HT1080 (cell line): Measurements from ENCODE around the gene ESYT2. TPM values are rescaled to one million over a fixed set of nuclear protein-coding genes. Genes with fewer than 3 reads are reported as not detected.
"Not testable (repeated sequence)": the region's sequence is repeated elsewhere in the genome, so short reads cannot be mapped to it uniquely, and the experiment has no call there.

Source experiments
- DNase-seq: peaks from one replicate; pipeline ENCODE4 v3.0.0-alpha.2; 2015; ENCODE audit warnings: low read depth
- total RNA-seq: library from RNA; depleted of rRNA; stranded (reverse); fragments of >200 nt; shearing (Covaris generic); gene quantifications from 2 replicates; pipeline ENCODE4 v1.2.3, GENCODE V29; 2014; rRNA removed

ESYT2 gene
- total RNA-seq, 1 experiment from 2014 or later, result 73.2 TPM

DNA sequence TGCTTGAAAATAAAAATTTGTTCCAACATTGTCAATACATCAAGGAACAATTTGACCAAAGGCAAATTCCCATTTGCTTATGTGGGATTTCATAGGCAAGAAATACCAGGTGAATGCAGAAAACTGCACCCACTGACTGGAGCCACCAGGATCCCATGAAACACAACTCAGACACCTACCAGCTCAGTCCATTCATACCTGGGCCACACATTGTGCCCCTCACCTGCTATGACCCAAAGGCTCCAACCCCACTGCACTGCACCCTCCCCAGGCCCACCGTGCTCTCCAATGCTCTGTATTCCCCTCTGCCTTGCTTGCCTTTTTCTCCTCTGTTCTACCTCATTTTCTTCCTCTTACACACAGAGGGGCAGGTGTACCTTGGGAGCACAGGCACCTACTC is 130.0 kb downstream of the ESYT2 start:
- DNase-seq, result no peak

- DNase-seq, result no peak
These were observed 130.6 kb downstream of the ESYT2 start for GRCh38 chr7:158698657-158699195.

DNA sequence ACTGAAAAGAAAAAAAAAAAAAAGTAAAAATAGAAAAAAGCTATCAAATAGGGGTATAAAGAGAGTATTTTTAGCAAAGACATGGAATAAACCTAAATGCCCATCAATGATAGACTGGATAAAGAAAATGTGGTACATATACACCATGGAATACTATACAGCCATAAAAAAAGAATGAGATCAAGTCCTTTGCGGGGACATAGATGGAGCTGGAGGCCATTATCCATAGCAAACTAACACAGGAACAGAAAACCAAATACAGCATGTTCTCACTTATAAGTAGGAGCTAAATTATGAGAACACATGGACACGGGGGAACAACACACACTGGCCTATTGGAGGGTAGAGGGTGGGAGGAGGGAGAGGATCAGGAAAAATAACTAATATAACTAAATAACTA is 131.7 kb downstream of the ESYT2 start:
- not testable (repeated sequence) for DNase-seq

- peak; percentile 61 for DNase-seq
These were observed 133.4 kb downstream of the ESYT2 start for GRCh38 chr7:158695726-158696452.

DNA sequence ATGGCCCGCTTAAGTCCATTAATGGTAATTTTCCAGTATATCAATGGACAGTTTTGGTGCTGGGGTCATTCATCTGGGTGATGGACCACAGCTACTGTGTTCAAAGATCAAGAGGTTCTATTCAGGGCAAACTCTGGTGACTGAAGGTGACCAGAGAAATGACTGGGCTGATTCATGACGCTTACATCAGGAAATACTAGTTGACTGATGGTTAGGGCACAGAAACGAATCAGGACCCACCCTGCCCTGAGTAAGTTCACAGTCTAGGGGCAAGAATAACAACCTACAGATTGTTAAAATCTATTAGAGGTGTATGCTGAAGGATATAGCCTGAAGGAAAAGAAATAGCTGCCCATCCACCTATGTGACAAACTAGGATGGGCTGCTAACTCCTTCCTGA is 134.3 kb downstream of the ESYT2 start:
- DNase-seq, result no peak

GRCh38 chr7:158694650-158695049 is 134.7 kb downstream of the ESYT2 start:
- no peak for DNase-seq

GRCh38 chr7:158689488-158689887 is 139.8 kb downstream of the ESYT2 start:
- no peak for DNase-seq

DNA sequence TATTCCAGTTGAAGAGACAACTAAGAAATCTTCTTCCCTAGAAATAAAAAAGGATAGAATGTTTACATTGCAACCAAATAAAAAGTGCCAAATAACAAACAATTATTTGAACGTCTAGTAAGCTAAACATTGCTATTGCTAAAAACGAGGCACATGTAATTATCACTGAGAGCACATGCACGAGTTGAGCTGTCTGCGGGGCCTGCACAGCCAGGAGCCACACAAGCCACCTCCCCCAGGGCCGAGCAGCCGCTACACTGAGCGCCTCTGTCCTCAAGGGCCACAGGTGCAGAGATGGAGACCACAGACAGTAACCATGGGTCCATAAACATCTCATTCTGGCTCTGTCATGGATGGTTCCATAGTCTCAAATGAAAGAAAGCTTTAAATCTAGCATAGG is 141.9 kb downstream of the ESYT2 start:
- DNase-seq, result no peak

DNA sequence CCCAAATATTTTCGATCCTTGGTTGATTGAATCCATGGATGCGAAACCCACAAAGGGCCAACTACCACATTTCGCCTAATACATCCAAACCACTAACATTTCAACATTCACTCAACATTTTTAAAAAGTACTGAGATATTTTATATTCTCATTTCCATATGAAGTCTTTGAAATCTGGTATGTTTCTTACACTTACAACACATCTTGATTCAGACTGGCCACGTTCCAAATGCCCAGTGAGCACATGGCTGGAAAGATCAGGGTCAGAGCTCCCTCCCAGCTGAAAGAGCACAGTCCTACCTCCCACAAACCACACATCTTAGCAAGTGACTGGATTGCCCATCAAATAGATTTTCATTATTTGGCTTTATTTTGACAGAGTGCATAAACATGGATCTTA is 143.6 kb downstream of the ESYT2 start:
- DNase-seq, result no peak

GRCh38 chr7:158684329-158684728 is 145.0 kb downstream of the ESYT2 start:
- DNase-seq, result no peak

DNA sequence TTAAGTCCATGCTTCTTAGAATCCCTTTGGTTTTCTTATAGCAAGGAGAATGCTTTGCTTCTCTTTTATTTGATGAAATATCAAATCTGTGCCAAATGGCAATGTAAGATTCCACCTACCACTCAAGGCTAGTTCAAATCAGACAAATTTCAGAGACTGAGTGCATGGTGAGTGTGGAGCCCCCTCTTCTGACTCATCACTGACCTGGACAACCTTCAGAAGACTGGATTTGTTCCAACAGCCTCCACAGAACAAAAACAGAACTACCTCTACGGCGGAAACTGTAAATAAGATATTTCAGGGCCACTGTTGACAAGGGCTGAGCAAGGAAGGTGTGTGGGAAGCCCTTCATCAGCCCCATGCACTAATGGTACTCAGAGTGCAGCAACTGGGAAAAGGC is 145.8 kb downstream of the ESYT2 start:
- peak; percentile 32 for DNase-seq

DNA sequence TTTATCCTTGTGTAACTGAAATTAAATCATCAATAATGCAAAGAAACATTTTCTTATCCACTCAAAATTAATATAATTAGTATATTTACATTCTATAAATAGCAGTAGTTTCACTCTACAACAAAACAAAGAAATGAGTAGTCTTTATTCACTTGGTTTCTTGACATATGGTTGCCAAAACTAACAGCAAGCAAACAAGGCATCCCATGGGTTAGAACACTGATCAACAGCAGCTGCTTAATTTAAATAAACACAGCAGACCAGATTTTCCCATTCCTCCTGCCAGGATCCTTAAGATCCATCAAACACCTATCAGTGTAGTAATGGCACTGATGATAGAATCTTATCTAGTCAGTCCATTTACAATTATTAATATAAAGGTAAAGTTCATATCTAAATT is 146.9 kb downstream of the ESYT2 start:
- no peak for DNase-seq

Other genes with a start within 250 kb of the ESYT2 start
- 0.31 TPM in 1 of 2 replicates, not detected in the other for gene PTPRN2, start 241.7 kb downstream of the ESYT2 start, total RNA-seq
- 31.6 and 35.7 TPM in 2 replicates for gene NCAPG2, start 124.7 kb downstream of the ESYT2 start, total RNA-seq
- 1.5 and 2.2 TPM in 2 replicates for gene DYNC2I1, start 27.0 kb upstream of the ESYT2 start, total RNA-seq